Keratinocyte (primary cell): ENCODE results near the gene GPR158.

Experiments
- CTCF ChIP-seq, 3 experiments: IDR thresholded peaks in 1 of 3; conservative IDR thresholded peaks in 1 of 3; optimal IDR thresholded peaks in 1 of 3; 2 replicates in 2 of 3; 3 replicates in 1 of 3; pipeline versions ENCODE3 to v1.5.1; 2011; ENCODE audit warnings: low read length in 3 of 3, mild to moderate bottlenecking in 3 of 3, moderate library complexity in 2 of 3, control low read depth in 1 of 3, inconsistent platforms in 1 of 3; ENCODE audit not compliant: insufficient read depth in 2 of 3; ENCODE audit errors: extremely low read depth in 1 of 3
- EZH2 ChIP-seq: IDR thresholded peaks from one replicate; pipeline ENCODE4 v1.6.1; 2012; ENCODE audit warnings: inconsistent platforms, mild to moderate bottlenecking, low read length, moderate library complexity

GRCh38 chr10:25417611-25418010, 242.8 kb downstream of the GPR158 start:
- TF ChIP-seq CTCF (optimal IDR thresholded peaks at IDR 0.05 in 1 of 3, IDR thresholded peaks at IDR 0.05 in 1 of 3, conservative IDR thresholded peaks at IDR 0.05 in 1 of 3; ENCODE audit: extremely low read depth in 1 of 3, insufficient read depth in 2 of 3, low read length in 3 of 3) = no peak
- TF ChIP-seq EZH2 = no peak
